A549 treated with RU486 at 1 μM for 4 hours (cell line): Measurements from ENCODE around the gene CFHR5. TPM values are rescaled to one million over a fixed set of nuclear protein-coding genes. Genes with fewer than 3 reads are reported as not detected.

ENCODE experiments used
- total RNA-seq: library from RNA; stranded (reverse); fragments of 200-300 nt; extraction: Qiagen RNA extraction; gene quantifications from 5 replicates; pipeline ENCODE4 v1.2.3, GENCODE V29; 2022; ENCODE audit warnings: low read depth

Gene CFHR5
- not detected in 5 replicates for total RNA-seq

GRCh38 chr1:196977278-196977677 lies at the start of gene CFHR5:
CFHR5 (plus strand) TSS chr1:196977556; CDS start chr1:196977665, 109 bp downstream.

GRCh38 chr1:196943568-196943967 lies 33.8 kb upstream of the CFHR5 start, which contains the start of gene CFHR2:
CFHR2 (plus strand) TSS chr1:196943738; CDS start chr1:196943881, 143 bp downstream.

Other genes starting within 250 kb of the CFHR5 start
- gene CFHR3, start 202.7 kb upstream of the CFHR5 start, total RNA-seq = 0.10 to 0.18 TPM in 2 of 5 replicates, not detected in the others
- 0.16 to 0.30 TPM (median 0.23 TPM) in 4 of 5 replicates, not detected in the other for gene CFHR1, start 157.8 kb upstream of the CFHR5 start, total RNA-seq
- not detected in 5 replicates for gene CFHR4, start 89.5 kb upstream of the CFHR5 start, total RNA-seq
- gene CFHR2, start 33.8 kb upstream of the CFHR5 start, total RNA-seq = not detected in 5 replicates
- 0.06 to 0.09 TPM (median 0.08 TPM) in 3 of 5 replicates, not detected in the others for gene F13B, start 89.7 kb downstream of the CFHR5 start, total RNA-seq
- 6.7 to 26.1 TPM (median 22.7 TPM) in 5 replicates for gene ASPM, start 169.1 kb downstream of the CFHR5 start, total RNA-seq
- 0.49 to 3.8 TPM (median 3.3 TPM) in 5 replicates for gene ZBTB41, start 223.7 kb downstream of the CFHR5 start, total RNA-seq